DOHH2 (cell line): Measurements from ENCODE around the gene NLE1.
A peak's percentile ranks its signal among the peaks of the same experiment; 100 is the strongest.
"Not testable (repeated sequence)": the region's sequence is repeated elsewhere in the genome, so short reads cannot be mapped to it uniquely, and the experiment has no call there.

ENCODE experiments used
- H3F3A ChIP-seq: fragments of 200-600 bp; sonication (generic), shearing (Covaris generic); 2 replicates; pipeline ENCODE4 v1.6.0; 2016; ENCODE audit warnings: antibody characterized with exemption, mild to moderate bottlenecking; ENCODE audit not compliant: control insufficient read depth, insufficient read depth
- H3K27ac ChIP-seq: fragments of 200-600 bp; sonication (generic); 2 replicates; pipeline ENCODE4 v1.5.1; 2014; ENCODE audit warnings: low read depth, mild to moderate bottlenecking, low read length, moderate library complexity
- H3K27me3 ChIP-seq: fragments of 200-600 bp; sonication (generic); 2 replicates; pipeline ENCODE4 v1.6.1; 2014; ENCODE audit warnings: mild to moderate bottlenecking, low read length, mixed read lengths; ENCODE audit not compliant: control insufficient read depth
- H3K36me3 ChIP-seq: fragments of 200-600 bp; sonication (generic); 2 replicates; pipeline ENCODE4 v1.6.1; 2014; ENCODE audit warnings: mild to moderate bottlenecking, low read length, moderate library complexity, mixed read lengths; ENCODE audit not compliant: control insufficient read depth
- H3K4me1 ChIP-seq: fragments of 200-600 bp; sonication (generic); 2 replicates; pipeline ENCODE4 v1.6.1; 2014; ENCODE audit warnings: mild to moderate bottlenecking, low read length, mixed read lengths; ENCODE audit not compliant: control insufficient read depth
- H3K4me2 ChIP-seq: fragments of 200-600 bp; sonication (generic); 2 replicates; pipeline ENCODE4 v1.6.0; 2014; ENCODE audit warnings: mild to moderate bottlenecking, low read length, moderate library complexity
- H3K4me3 ChIP-seq: fragments of 200-600 bp; sonication (generic); 2 replicates; pipeline ENCODE4 v1.5.1; 2014; ENCODE audit warnings: mild to moderate bottlenecking, low read length, mixed read lengths
- H3K79me2 ChIP-seq: fragments of 200-600 bp; sonication (generic); 2 replicates; pipeline ENCODE4 v1.6.1; 2014; ENCODE audit warnings: mild to moderate bottlenecking, low read length, mixed read lengths; ENCODE audit not compliant: control insufficient read depth
- H3K9me2 ChIP-seq: fragments of 200-600 bp; sonication (generic); replicated peaks from 2 replicates; pipeline ENCODE4 v1.6.1; 2014; ENCODE audit warnings: mild to moderate bottlenecking, low read length, mixed read lengths; ENCODE audit not compliant: control insufficient read depth
- H3K9me3 ChIP-seq: fragments of 200-600 bp; sonication (generic); 2 replicates; pipeline ENCODE4 v1.6.1; 2014; ENCODE audit warnings: antibody characterized with exemption, low read length, mixed read lengths; ENCODE audit not compliant: control insufficient read depth, insufficient read depth
- H4K20me1 ChIP-seq: fragments of 200-600 bp; sonication (generic); 2 replicates; pipeline ENCODE4 v1.6.0; 2014; ENCODE audit warnings: low read depth, mild to moderate bottlenecking, antibody characterized with exemption, low read length, moderate library complexity; ENCODE audit not compliant: control insufficient read depth, insufficient read depth
- EZH2phosphoT487 ChIP-seq: fragments of 200-600 bp; sonication (generic); IDR thresholded peaks from 2 replicates; pipeline ENCODE4 v1.6.1; 2017; ENCODE audit warnings: borderline replicate concordance, mild to moderate bottlenecking, antibody characterized with exemption, low read length, moderate library complexity, mixed read lengths
- TF ChIP-seq, protein P1 (sequence below): fragments of 200-600 bp; sonication (generic); IDR thresholded peaks from one replicate; pipeline ENCODE4 v1.5.1; 2014; ENCODE audit warnings: antibody characterized with exemption, mild to moderate bottlenecking, low read depth, low read length; ENCODE audit not compliant: poor library complexity, severe bottlenecking

Gene NLE1

DNA sequence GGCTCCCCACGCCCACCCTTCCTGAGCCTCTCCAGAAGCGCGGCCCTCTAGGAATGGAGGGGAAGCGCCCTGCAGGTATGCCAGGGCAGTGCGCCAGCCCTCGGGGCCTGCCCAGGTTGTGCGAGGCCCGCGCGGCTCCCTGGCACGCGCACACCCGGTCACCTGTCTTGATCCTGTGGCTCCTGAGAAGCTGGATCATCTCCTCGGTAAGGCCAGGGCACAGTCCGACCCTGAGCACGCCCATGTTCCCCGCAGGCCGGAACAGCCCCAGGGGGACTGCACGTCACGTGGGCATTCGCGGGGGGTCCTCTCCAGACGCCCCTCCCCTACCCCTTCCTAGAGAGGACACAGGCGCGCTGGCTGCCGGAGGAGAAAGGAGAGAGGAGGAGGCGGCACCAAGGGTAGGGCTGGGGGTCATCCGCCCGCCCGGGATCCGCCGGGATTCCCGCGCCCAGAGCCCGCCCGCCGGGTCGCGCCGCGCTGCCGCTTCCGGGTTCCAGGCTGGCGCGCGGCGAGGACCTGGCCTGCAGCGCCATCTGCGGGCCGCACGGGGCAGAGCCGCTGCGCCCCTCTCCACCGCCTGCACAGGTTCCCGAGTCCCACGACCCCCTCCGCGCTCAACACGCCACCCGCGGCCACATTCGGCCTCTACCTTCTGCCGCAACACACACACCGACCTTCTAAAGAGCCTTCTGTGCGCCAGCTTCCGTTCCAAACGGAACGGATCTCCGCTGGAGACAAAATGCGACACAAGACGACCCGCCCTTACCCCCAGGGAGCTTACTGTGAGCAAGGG lies 22.5 kb downstream of the NLE1 start, which contains the start of gene RAD51D:
Gene RAD51D (minus strand): TSS at position 491 of the 796 bp plus-strand sequence. CDS start 247 bp downstream, at position 244.
- TF ChIP-seq, protein P1, sequence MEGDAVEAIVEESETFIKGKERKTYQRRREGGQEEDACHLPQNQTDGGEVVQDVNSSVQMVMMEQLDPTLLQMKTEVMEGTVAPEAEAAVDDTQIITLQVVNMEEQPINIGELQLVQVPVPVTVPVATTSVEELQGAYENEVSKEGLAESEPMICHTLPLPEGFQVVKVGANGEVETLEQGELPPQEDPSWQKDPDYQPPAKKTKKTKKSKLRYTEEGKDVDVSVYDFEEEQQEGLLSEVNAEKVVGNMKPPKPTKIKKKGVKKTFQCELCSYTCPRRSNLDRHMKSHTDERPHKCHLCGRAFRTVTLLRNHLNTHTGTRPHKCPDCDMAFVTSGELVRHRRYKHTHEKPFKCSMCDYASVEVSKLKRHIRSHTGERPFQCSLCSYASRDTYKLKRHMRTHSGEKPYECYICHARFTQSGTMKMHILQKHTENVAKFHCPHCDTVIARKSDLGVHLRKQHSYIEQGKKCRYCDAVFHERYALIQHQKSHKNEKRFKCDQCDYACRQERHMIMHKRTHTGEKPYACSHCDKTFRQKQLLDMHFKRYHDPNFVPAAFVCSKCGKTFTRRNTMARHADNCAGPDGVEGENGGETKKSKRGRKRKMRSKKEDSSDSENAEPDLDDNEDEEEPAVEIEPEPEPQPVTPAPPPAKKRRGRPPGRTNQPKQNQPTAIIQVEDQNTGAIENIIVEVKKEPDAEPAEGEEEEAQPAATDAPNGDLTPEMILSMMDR, result peak; percentile 92
- TF ChIP-seq EZH2phosphoT487, result no peak
- Histone ChIP-seq H3K4me3 (peak within 1 kb of the TSS; percentile 97), H3K9me3 (no peaks in the 10 kb centered on the region), H3K79me2 (peaks cover 43% of the 10 kb centered on the region), H3K4me1 (peaks cover 19% of the 10 kb centered on the region), H3K4me2 (peak within 1 kb of the TSS; percentile 75), H3K9me2 (no peaks in the 10 kb centered on the region), H3K36me3 (peaks cover 28% of the 10 kb centered on the region), H3K27me3 (no peaks in the 10 kb centered on the region), H4K20me1 (no peaks in the 10 kb centered on the region), H3K27ac (peak within 1 kb of the TSS; percentile 40; the same call in 1 of the 2 replicates), H3F3A (no peaks in the 10 kb centered on the region)

DNA sequence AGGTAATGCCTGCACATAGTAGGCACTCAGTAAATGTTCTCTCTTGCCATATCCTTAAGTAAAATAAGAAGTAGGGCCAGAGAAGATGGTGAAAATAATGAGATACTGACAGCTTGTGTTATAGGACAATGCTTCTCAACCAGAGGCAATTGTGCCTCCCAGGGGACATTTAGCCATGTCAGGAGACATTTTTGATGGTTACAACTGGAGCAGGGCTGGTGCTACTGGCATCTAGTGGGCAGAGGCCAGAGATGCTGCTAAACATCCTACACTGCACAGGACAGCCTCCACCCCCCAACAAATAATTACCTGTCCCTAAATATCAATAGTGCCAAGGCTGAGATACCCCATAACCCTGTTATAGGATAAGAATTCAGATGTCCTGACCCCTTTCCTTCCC lies 24.1 kb downstream of the NLE1 start:
- Histone ChIP-seq H3K4me3 (peak overlapping the region; percentile 97), H3K79me2 (peaks cover 51% of the 10 kb centered on the region), H3K9me3 (no peaks in the 10 kb centered on the region), H3K27me3 (no peaks in the 10 kb centered on the region), H3K9me2 (no peaks in the 10 kb centered on the region), H3K4me1 (peaks cover 19% of the 10 kb centered on the region), H3K4me2 (peak overlapping the region; percentile 75), H3K36me3 (peaks cover 28% of the 10 kb centered on the region), H3F3A (no peaks in the 10 kb centered on the region), H4K20me1 (no peaks in the 10 kb centered on the region), H3K27ac (no peak overlapping the region)
- no peak for TF ChIP-seq EZH2phosphoT487
- TF ChIP-seq, protein P1, result no peak

DNA sequence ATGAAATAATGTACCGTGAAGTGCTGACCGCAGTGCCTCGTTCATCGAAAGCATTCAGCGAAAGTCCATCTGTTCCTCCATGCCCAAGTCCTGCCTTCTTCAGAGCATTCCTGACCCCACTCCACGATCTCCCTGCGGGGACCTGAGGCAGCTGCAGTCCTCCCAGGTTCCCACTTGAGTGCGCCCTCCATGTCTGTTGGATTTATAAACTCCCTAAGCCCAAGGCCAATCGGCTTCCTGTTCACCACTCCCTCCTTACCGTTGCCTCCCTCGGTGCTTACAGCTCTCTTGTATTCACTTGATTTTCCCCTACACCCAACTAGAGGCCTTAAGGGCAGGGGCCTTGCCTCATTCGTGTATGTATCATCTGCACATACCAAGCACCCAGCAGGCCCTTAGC lies 25.3 kb downstream of the NLE1 start:
- H3K9me3 ChIP-seq, result no peaks in the 10 kb centered on the region
- no peaks in the 10 kb centered on the region for H3F3A ChIP-seq
- H3K4me1 ChIP-seq, result peaks cover 19% of the 10 kb centered on the region
- no peak overlapping the region for H3K4me3 ChIP-seq
- no peaks in the 10 kb centered on the region for H3K9me2 ChIP-seq
- H3K79me2 ChIP-seq, result peaks cover 59% of the 10 kb centered on the region
- no peak for TF ChIP-seq EZH2phosphoT487
- TF ChIP-seq, protein P1, result no peak
- H3K4me2 ChIP-seq, result no peak overlapping the region
- H3K27me3 ChIP-seq, result no peaks in the 10 kb centered on the region
- H3K27ac ChIP-seq, result no peak overlapping the region
- H3K36me3 ChIP-seq, result peaks cover 31% of the 10 kb centered on the region
- H4K20me1 ChIP-seq, result no peaks in the 10 kb centered on the region

DNA sequence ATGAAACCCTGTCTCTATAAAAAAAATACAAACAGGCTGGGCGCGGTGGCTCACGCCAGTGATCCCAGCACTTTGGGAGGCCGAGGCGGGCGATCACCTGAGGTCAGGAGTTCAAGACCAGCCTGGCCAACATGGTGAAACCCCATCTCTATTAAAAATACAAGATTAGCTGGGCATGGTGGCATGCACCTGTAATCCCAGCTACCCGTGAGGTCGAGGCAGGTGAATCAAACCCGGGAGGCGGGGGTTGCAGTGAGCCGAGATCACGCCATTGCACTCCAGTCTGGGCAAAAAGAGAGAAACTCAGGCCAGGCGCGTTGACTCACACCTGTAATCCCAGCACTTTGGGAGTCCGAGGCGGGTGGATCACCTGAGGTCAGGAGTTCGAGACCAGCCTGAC lies 31.3 kb downstream of the NLE1 start:
- H4K20me1 ChIP-seq, H3K4me3 ChIP-seq, H3K9me3 ChIP-seq, H3F3A ChIP-seq, H3K4me1 ChIP-seq, H3K27me3 ChIP-seq, H3K27ac ChIP-seq, H3K9me2 ChIP-seq, H3K4me2 ChIP-seq: not testable (repeated sequence)
- Histone ChIP-seq H3K36me3 (peaks cover 26% of the 10 kb centered on the region), H3K79me2 (peaks cover 40% of the 10 kb centered on the region)
